HPDE6-E6E7 (cell line): ENCODE data around the gene SDC3.

Source experiments
- DNase-seq: peaks from one replicate; pipeline ENCODE4 v3.0.0; 2011; ENCODE audit warnings: missing footprints; ENCODE audit errors: extremely low spot score

SDC3 gene

DNA sequence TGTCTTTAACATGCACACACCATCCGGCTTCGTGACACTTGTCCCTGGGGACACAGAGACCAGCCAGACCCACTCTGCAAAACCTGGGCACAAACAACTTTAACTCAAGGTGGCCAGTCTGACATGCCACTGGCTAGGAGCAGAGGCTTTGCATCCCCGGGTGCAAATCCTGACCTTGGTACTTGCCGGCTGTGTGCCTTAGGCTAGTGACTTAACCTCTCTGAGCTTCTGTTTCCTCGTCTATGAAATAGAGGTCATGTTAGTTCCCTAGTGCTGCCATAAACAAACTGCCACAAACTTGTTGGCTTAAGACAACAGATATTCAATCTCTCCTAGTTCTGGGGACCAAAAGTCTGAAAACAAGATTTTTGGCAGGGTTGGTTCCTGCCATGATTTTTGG lies 60.4 kb downstream of the SDC3 start:
- DNase-seq = no peak

DNA sequence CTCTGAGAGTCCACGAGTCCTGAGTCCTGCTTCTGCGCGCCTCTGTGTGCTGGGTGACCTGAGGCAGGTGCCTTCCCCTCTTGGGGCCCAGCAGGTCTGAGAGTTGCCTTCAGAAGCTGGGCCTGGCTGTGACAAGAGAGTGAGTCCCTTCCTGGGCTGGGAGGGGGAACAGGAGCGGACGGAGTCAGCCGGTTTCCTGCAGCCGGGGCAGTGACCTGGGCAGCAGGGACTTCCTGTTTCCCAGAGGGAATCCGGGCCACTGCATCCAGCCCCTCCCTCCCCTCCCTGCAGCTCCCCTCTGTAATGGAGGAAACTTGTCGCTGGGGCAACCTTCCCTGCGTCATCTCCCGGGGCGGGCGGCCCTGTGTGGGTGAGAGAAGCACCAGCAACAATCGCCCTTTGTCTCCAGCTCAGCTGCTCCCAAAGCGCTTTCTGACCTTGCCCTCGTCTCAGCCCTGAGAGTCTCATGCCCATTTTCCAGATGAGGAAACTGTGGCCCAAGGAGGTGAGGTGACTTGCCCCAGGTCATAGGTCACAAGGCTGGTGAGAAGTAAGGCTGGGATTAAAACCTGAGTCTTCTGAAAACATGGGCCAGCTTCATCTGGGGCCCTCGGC lies 61.1 kb downstream of the SDC3 start:
- DNase-seq = peak; percentile 26

DNA sequence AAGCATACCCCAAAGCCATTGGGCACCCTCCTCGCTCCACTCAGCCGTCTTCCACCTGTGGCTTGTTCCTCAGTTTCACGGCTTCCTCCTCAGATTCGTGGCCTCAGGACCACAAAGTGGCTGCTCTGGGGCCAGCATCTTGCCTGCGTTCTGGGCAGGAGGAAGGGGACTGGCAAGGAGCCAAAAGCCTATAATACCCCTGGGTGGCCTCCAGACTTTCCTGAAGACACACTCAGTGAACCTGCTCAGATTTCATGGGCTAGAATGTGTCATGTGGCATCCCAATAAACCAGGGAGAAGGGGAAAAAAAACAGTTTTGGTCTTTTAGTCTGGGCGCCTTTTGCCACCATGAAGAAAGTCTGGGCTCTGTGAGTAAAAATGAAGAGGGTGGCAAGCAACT lies 62.0 kb downstream of the SDC3 start:
- no peak for DNase-seq

DNA sequence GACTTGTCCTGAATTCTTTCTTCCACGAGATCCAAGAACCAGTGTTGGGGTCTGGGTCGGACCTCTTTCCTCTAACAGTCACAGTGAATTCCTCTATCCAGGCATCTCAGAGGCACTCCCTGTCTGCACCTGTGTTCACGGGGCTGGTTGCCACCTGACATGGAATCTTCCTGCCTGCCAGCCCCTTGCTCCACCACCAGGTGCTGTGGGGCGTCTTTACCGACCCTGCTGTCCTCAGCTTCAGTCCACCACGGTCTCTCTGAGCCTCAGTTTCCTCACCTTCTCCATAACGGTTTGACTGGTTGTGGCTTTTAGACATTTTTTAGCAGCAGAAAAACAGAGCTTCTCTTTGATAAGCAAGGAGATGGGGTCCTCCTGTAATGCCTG lies 62.7 kb downstream of the SDC3 start:
- DNase-seq = no peak

DNA sequence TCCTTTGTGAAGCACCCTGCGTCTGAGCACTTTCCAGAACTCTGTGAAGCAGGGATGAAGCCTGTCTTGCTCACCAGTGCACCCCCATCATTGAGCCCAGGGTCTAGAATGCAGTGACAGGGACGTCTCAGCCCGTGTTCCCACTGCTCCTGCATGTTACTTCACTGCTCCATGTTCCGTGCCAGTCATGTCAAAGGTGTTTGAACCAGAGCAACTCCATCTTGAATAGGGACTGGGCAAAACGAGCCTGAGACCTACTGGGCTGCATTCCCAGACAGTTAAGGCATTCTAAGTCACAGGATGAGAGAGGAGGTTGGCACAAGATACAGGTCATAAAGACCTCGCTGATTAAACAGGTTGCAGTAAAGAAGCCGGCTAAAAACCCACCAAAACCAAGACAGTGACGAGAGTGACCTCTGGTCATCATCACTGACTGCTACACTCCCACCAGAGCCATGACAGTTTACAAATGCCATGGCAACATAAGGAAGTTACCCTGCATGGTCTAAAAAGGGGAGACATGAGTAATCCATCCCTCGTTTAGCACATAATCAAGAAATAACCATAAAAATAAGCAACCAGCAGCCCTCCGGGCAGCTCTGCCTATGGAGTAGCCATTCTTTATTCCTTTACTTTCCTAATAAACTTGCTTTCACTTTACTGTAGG lies 63.2 kb downstream of the SDC3 start:
- no peak for DNase-seq

DNA sequence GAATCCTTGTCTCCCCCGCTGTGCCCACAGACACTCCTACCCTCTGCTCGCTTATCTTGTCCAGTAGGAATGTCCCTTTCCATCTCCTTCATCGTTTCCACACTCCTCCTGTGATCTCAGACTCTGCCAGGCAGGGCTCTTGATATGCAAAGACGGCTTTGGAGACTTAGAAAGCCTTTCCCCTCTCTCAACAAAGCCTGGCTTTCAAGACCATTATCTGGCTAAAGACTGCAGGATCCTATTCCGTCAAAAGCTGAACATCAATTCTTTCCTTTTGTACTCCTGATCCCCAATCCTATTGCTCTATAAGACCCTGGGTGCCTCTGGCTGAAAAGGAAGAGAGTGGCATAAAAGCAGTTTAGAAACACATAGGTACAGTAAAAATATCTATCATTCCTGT lies 63.9 kb downstream of the SDC3 start:
- no peak for DNase-seq

DNA sequence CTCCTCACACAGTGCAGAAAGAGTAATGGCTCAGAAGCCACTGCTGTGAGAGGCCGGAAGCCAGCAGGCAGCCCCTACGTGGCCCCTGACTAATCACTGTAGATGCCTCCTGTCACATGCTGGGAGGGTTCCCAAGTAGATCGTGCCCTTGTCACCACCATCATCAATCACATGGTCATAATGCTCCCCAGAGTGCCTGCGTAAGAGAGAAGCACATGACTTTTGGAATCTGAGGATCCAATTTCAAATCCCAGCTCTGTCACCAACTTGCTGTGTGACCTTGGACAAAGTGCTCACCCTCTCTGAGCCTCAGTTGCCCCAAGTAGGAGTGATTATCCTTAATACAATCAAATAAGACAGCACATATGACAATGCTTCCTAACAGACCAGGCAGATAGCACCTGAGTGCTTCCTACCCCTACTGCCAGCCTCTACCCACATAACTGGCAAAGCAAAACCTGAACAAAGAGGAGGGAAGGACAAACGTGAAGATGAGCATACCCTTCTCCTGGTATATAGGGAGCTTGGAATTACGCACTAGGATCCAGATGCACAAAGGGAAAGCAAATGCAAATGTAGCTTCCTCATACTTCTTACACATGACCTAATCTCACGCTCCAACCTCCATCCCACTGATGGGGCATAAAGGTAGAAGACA lies 65.7 kb downstream of the SDC3 start:
- no peak for DNase-seq

DNA sequence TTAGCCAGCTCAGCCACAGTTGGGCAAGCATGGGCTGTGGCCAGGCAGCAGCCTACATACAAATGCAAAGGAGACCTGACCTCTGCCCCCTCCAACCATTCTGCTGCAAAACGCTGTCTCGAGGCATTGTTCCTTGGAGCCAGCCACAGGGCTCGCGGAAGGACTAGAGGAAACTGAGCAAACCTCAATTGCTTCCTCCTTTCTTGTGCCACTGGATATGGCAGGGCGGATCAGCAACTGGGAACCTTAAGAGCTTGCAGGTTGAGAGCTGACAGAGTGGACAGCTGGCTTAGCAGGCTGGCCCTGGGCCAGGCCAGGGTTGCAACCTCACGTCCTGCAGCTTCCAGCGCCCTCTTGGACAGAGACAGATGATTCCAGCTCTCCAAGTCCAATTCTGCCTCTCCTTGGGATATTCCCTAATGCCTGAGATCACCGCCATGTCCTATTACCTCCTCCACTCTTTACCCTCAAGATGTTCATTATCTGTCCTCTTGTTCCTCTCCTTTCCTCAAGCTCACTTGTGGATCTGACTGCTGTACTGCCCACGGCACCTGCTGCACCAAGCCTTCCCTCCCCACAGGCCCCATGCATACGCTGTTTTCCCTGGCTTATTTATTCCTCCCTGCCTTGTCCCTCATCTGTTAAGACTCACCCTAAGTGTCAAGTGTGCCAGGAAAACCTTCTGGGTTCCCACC lies 67.5 kb downstream of the SDC3 start:
- no peak for DNase-seq

DNA sequence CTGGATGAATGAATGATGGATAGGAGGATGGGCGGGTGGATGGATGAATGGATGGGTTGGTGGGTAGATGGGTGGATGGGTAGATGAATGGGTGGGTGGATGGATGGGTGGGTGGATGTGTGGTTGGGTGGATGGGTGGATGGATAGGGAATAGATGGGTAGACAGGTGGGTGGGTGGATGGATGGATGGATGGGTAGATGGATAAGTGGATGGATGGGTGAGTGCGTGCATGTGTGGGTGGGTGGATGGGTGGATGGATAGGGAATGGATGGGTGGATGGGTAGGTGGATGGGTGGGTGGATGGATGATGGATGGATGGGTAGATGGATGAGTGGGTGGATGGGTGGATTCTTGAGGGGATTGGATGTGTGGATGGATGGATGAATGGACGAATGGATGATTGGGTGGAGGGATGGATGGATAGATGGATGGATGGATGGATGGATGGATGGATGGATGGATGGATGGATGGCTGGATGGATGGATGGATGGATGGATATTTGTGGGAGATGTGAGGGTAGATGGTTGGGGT lies 68.7 kb downstream of the SDC3 start:
- DNase-seq = no peak

DNA sequence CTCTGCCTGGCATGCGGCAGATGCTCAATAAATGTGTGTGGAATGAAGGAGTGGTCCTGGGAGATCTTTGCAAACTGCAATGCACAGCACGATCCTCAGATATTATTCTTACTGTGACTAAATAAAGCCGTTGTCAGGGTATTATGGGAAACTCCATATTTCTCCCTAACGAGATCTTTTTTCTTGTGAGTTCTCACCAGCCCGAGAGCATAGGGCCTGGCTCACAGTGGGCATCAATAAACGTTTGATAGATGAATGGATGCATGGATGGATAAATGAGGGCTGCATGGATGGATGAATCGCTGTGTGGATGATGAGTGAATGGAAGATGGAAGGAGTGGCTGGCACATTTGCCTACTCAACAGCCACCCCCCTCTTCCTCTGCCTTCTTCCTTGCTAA lies 69.6 kb downstream of the SDC3 start:
- DNase-seq = no peak

DNA sequence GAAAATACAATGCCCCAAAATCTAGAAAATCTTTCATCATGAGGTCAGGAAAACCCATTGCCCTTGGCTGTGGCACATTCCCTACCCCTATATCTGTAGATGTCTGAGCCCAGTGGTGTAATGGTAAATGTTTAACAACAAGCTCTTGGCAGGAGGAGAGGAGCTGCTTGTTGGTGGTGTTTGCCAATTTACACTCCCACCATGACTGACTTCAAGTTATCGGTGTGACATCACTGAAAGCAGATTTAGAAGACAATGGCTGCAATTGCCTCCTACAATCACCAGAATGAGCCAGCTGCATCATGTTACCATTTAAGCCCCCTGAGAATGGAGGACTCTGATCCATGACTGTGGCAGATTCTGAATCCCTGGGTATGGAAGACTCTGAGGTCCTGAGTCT lies 70.9 kb downstream of the SDC3 start:
- no peak for DNase-seq

DNA sequence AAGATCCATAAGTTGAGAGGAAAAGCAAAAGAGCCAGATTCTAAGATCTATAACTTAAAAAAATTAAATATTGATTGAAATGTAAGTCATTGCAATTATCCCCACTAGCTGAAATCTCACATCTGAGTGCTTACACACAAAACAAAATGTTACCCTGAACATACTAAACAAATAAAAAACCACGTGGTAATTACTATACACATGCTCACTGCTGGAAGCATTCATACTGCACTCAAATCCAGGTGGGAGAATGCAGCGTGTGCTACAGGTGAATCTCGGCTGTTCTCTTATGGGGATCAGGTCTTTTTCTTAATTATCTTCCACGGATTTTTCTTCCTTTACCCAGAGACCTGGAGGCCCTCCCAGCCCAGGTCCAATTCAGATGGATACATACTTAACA lies 74.3 kb downstream of the SDC3 start:
- DNase-seq = no peak

DNA sequence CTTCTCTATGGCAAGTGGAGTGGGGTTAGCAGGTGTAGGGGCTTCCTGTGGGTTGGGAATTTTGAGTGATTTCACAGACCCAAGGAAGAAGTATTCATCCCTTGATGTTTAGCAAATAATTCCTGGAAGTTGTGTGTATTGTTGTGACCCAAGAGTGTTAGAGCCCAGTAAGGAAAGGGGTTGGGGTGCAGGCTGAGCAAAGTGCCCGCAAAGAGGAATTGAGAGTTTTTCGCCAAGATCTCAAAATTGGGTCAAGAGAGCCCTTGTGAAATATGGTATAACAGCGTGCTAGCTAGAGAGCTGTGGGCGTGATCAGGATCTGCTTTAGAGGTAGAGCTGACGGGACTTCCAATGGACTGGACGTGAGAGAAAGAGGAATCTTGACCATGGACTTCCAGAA lies 78.0 kb downstream of the SDC3 start:
- no peak for DNase-seq

DNA sequence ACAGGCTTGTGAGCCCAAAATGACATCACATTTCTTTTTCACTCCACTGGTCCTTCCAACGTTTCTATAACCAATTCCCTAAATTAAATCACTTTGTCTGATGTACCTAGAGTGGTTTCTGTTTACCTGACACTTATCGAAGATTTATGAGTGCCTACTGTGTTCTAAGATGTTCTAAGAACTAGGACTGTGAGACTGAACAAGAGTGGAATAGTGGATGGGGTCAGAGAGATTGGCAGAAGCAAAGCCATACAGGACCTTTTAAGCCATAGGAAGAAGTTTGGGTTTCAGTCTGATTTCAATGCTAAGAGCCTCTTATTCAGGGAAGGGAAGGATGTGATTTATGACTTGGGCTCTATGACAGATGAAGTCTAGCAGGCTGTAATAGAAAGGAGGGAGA lies 78.7 kb downstream of the SDC3 start:
- no peak for DNase-seq

DNA sequence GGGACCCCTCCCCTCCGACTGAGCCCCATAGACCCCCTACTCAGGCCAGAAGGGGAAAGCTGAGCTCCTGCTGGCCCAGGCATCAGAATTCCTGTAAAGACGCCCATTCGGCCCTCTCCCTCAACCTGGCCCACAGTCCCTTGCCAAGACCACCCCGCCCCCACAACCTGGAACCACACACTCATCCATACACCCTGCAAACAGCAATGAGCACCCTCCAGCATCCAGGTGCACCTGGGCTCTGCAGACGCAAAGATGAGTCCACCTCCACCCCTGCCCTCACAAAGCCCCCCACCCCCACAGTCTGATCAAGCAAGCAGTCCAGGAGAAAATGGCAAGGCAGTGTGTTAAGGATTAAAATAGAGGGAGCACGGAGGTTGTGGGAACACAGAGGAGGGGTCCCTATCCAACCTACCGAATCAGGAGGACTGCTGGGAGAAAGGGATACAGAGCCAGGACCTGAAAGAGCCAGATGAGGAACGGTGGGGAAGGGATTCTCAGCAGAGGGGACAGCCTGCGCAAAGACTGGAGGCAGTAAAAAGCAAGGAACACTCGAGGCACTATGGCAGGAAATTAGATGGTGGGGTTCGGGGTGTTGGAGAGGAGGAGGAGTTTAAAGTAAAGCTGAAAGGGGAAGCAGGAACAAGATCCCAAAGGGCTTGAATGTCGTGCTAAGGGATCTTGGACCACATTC lies 83.7 kb downstream of the SDC3 start:
- no peak for DNase-seq

DNA sequence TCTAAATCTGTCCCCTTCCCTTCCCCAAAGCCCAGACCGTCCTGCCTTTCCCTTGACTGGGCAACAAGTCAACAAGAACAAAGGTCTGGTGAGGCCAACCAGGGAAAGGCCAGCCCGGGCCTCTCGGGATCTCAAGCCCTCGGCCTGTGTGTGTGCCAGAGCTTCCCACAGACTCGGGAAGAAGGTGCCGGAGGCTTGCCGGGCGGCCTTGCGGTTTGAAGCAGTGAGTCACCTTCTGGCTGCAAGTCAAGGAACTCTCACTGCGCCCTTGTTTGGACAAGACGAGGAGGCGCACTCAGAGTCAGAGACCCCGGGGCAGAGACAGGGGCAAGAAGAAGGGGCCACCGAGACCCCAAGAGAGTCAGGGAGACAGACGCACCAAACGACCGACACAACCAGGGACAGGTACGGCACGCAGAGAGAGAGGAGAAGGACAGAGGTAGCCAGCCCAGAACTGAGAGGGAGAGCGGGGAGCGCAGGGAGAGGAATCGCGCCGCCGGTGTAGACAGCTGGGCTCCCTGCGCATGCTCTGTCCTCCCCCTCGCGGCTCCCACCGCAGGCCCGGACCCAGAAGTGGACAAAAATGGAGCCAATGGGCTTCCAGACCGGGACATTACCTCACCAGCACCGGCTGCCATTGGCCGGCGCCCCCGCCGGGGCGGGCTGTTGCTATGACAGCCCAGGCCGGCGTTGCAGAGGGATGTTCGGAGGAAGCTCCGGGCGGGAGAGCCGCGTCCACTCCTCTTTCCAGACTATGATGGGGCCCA lies 84.4 kb downstream of the SDC3 start:
- DNase-seq = peak; percentile 99

DNA sequence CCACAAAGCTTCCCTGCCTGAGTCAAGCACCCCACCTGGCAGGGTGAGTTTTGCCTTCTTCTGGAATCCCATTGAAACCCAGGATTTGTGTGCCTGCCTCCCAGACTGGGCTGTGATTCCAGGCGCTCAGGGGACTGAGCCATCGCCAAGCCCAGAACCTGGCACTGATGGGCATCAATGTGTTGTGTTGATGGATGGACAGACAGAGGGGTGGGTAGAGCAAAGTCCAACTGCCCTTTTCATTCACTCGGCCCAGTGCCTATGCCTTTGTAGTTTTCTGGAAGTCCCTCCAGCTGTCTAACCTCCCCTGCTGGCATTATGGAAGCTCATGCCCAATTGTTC lies 85.0 kb downstream of the SDC3 start:
- no peak for DNase-seq

DNA sequence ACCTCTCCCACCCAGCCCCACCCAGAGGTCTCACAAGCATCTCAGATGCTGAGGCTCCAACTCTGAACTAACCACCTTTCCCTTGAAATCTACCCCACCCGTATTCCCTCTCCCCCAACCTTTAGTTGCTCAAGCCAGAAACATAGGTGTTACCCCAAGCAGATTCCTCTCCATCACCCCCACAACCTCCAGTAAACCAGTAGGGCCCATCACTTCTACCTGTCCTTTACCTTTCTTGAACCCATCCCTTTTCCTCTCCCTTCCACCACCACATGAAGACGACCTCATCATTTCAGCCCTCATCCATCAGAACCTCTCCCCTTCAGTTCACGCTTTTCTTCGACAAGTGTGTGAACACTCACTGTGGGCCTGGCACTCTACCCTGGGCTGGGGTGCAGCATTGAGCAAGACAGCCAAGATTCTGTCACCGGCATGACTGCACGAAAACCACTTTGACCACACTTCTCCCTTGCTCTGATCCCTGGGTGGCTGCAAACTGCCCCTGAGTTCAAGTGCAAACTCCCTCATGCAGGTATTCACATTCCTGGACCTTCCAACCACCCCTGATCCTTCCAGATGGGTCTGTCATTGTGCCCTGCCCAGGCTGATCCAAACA lies 85.5 kb downstream of the SDC3 start:
- DNase-seq = no peak

DNA sequence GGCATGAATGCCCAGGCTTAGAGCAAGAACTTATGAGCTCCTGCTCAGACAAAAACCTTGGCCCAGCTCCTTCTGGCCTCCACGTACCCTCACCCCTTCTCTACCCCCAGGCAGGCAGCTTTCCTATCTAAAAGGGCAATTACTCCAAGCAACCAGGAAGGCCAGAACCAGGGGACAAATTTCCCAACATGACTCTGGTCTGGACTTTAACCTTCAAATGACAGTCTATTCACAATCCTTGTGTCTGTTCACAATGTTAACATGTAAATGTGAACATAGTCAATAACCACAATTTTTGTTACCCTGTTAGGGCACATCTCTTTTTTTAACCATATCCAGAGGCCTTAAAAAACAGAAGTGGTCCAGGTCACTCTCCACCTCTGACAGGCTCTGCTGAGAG lies 86.6 kb downstream of the SDC3 start:
- no peak for DNase-seq

DNA sequence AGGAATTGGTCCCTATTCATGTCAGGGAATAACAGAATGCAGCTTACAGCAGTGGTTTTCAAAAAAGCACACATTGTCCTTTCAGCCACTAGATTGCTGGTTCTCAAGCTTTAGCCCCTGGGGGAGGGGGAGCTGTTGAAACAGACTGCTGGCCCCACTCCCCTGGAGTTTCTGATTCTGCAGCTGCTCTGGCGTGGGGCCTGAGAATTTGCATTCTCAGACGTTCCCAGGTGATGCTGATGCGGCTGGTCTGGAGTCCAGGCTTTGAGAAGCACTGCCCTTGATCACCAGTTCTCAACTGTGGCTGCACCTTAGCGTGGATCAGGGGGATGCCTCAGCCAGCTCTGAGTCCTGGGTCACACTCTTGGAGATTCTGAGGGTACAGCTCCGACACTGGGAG lies 88.3 kb downstream of the SDC3 start:
- no peak for DNase-seq
